ENCODE data around the gene RNF182. TPM values are rescaled to one million over a fixed set of nuclear protein-coding genes. Genes with fewer than 3 reads are reported as not detected.

Gene RNF182
- total RNA-seq, 1 donor from 2014 or later: 3.0 TPM

GRCh38 chr6:14004258-14004657 lies 79.5 kb downstream of the RNF182 start:
- no peak for TF ChIP-seq CTCF (IDR thresholded peaks at IDR 0.05)
- DNase-seq (ENCODE audit: low spot score in 2 of 2): no peak
- Histone ChIP-seq H3K27me3 (no peaks in the 10 kb centered on the region), H3K27ac (no peak overlapping the region), H3K9me3 (no peaks in the 10 kb centered on the region), H3K36me3 (no peaks in the 10 kb centered on the region), H3K4me3 (no peak overlapping the region), H3K4me1 (no peaks in the 10 kb centered on the region)
- intact Hi-C loops (cut with DNase I): no loop called here

GRCh38 chr6:14008809-14009208 lies 84.1 kb downstream of the RNF182 start:
- no peak for DNase-seq (ENCODE audit: low spot score in 2 of 2)
- intact Hi-C loops (cut with DNase I): no loop called here
- Histone ChIP-seq H3K9me3 (no peaks in the 10 kb centered on the region), H3K4me3 (no peak overlapping the region), H3K36me3 (no peaks in the 10 kb centered on the region), H3K27ac (no peak overlapping the region), H3K4me1 (no peaks in the 10 kb centered on the region), H3K27me3 (no peaks in the 10 kb centered on the region)
- no peak for TF ChIP-seq CTCF (IDR thresholded peaks at IDR 0.05)

GRCh38 chr6:14009431-14009830 lies 84.7 kb downstream of the RNF182 start:
- no peaks in the 10 kb centered on the region for H3K9me3 ChIP-seq
- DNase-seq (ENCODE audit: low spot score in 2 of 2): no peak
- intact Hi-C loops (cut with DNase I): no loop called here
- H3K27ac ChIP-seq: no peak overlapping the region
- TF ChIP-seq CTCF (IDR thresholded peaks at IDR 0.05): no peak
- no peaks in the 10 kb centered on the region for H3K27me3 ChIP-seq
- H3K4me3 ChIP-seq: no peak overlapping the region
- no peaks in the 10 kb centered on the region for H3K4me1 ChIP-seq
- no peaks in the 10 kb centered on the region for H3K36me3 ChIP-seq

GRCh38 chr6:14010275-14010674 lies 85.5 kb downstream of the RNF182 start:
- no peak for TF ChIP-seq CTCF (IDR thresholded peaks at IDR 0.05)
- H3K4me3 ChIP-seq: no peak overlapping the region
- H3K9me3 ChIP-seq: no peaks in the 10 kb centered on the region
- H3K36me3 ChIP-seq: no peaks in the 10 kb centered on the region
- H3K27ac ChIP-seq: no peak overlapping the region
- DNase-seq (ENCODE audit: low spot score in 2 of 2): no peak
- H3K4me1 ChIP-seq: no peaks in the 10 kb centered on the region
- no peaks in the 10 kb centered on the region for H3K27me3 ChIP-seq
- intact Hi-C loops (cut with DNase I): no loop called here

GRCh38 chr6:14012313-14013030 lies 87.7 kb downstream of the RNF182 start:
- H3K4me1 ChIP-seq: no peaks in the 10 kb centered on the region
- no peak for DNase-seq (ENCODE audit: low spot score in 2 of 2)
- no peaks in the 10 kb centered on the region for H3K9me3 ChIP-seq
- no peak for TF ChIP-seq CTCF (IDR thresholded peaks at IDR 0.05)
- H3K27me3 ChIP-seq: no peaks in the 10 kb centered on the region
- H3K27ac ChIP-seq: no peak overlapping the region
- no peaks in the 10 kb centered on the region for H3K36me3 ChIP-seq
- intact Hi-C loops (cut with DNase I): no loop called here
- H3K4me3 ChIP-seq: no peak overlapping the region

- intact Hi-C loops (cut with DNase I): no loop called here
- Histone ChIP-seq H3K36me3 (no peaks in the 10 kb centered on the region), H3K4me3 (no peak overlapping the region), H3K4me1 (no peaks in the 10 kb centered on the region), H3K27me3 (no peaks in the 10 kb centered on the region), H3K27ac (no peak overlapping the region), H3K9me3 (no peaks in the 10 kb centered on the region)
- no peak for TF ChIP-seq CTCF (IDR thresholded peaks at IDR 0.05)
- DNase-seq (ENCODE audit: low spot score in 2 of 2): no peak
These were observed 91.2 kb downstream of the RNF182 start for GRCh38 chr6:14015964-14016363.
